ENCODE data around the gene PALS1.

The PALS1 gene

DNA sequence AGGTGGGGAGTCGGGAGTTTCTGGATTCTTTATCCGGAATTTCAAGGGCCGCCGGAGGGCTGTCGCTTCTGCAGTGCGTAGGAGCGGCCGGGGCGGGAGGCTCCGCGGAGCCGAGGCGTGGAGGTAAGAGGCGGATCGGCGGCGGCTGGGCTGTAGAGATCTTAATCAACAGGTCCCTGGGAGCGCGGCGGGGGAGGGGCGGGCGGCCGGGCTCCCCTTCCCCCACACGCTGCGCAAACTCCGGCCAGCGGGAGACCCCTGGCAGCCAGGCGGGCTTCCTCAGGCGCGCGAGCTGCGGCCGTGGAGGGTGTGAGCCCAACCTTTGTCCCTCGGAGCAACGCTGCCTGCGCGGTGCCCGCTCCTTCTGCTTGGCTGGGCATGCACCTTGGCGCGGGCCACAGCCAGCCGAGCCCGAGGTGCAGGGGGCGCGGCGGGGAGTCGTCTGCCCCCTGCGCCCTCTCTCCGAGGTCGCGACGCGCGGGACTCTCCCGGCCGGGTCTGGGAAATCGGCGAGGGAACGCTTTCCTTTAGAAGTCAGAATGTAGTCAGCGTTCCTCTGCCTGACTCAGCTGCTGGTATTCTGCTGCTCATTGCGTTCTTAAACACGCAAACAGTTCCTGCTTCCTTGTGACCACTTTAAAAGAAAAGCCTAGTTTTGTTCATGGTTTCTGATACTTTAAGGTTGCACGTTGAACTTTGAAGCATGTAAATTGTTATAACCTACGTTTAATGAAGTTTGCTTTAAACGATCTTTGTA, at the start of gene PALS1:
PALS1 (plus strand) TSS at position 25 of the 757 bp plus-strand sequence. CDS start 37,736 bp downstream, outside the sequence.
- no peak for DNase-seq

DNA sequence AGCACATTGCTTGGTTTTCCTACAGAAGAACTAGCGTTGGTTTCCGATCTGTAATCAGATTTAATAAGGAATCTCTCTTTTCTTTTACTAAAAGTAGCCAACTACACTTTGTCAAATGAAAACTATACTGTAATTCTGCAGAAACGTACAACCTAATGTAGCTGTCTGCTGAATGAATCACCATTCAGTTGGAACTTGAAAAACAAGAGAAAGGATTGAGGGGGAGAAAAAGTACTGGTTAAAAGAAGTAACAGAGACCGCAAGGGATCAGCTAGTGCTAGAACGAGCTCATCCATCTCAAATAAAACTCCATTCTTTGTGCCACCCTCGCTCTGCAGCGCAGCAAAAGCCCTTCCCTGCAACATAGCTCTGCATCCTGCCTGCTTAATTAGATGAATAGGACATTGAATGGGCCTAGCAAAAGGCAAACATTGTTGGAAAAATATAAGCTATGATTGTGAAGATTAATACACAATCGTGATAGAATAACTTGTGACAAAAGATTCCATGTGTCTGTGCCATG, 49.4 kb upstream of the PALS1 start:
- no peak for DNase-seq

DNA sequence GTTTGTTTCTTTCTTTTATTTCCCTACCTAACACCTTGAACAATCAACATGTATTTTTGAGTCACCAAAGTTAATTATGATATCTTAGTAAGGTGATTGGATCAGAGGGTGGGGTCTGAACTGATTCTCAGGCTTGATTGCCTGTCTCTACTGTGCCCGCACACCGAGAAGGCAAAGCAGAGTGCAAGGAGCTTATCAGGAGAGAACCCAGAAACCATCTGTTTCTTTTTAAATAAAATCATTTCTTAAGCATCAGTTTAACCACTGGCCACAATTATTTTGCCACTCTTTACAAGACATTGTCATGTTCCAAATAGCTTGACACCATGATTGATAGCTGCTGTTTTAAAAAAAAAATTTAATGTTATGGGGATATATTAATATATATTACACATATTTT, 48.9 kb upstream of the PALS1 start:
- no peak for DNase-seq

DNA sequence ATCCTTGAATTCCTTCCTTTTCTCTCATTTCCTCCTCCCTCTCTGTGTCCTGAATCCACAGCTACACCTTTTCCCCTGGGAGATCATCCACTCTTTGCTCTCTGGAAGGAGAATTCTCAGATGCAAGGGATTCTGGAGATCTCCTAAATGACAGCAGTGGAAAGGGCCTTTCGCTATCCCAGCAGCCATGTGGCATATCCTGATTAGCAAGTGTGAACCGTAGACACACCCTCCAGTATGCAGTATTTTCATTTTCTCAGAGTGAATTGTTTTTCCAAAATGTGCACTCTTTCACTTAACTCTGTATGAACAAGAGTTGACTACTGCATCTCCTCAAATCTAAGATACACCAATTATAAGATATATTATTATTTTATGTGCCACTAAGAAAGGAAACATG, 46.0 kb upstream of the PALS1 start:
- DNase-seq = no peak

DNA sequence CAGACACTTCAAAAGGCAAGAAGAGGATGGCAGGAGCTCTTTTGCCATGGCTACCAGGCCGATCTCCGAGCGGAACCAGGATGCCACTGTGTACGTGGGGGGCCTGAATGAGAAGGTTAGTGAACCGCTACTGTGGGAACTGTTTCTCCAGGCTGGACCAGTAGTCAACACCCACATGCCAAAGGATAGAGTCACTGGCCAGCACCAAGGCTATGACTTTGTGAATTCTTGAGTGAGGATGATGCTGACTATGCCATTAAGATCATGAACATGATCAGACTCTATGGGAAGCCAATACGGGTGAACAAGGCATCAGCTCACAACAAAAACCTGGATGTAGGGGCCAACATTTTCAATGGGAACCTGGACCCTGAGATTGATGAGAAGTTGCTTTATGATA, 42.2 kb upstream of the PALS1 start:
- no peak for DNase-seq

DNA sequence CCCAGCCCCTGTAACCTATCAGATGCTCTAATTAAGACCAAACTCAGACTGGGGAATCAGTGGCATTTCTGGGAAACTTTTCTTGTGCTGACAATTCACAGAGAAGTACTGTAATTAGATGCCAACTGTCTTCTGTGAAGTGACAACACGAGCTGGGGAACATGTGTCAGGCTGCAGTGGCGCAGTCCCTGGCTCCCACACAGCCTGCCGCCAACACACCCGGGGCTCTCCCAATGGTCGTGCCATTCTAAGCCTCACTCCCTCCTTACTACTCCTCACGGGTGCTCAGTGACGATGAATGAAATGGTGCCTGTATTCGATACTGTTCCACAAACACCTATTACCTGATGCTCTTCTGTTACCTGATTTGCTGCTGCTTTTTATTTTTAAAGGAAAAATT, 33.4 kb upstream of the PALS1 start:
- no peak for DNase-seq

DNA sequence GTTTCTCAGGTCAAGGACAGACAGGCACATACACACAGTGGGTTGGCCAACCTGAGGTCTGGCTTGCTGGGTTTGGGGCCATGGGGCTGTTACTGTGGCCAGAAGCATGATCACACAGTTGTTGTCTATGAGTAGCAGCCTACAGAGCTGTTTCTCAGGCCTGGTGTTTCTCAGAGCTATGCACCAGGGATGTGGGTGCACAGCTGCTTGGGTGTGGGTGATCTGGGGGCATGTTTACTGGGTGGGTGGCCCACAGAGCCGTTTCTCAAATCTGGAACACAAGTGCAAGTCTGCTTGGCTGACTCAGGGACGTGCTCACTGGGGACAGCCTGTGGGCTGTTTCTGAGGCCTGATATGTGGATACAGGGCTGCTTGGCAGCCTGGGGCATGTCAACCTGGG, 23.1 kb upstream of the PALS1 start:
- DNase-seq = no peak

DNA sequence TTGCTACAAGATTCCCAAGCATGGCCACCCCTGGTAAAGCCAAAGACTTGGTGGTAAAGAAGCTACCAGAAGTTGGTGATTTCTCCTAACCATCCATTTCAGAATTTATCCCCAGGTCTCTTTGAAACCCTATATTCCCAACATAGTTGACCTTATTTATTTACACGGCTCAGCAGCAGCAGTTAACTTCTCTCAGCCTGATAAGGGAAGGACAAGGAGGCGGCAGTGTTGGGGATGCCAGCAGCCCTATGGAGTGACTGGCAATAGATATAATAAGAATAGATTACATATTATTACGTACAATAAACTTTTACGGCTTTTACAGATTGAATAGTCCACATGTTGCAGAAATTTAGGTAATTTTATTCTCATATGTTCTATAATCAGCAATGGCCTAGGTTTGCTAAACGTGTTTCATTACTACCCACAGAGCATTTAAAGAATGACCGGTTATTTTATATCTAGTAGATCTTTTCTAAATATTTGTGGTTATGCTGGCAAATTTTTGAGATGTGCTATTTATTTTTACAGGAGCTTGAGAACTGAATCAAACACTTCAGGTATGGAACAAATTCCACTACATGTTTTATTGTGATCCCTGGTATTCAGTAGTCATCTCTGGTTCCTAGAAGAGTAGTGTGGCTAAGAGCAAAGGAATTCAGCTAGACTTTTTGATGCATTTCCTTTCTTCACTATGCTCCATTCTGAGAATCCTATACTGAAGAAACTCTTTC, 19.8 kb upstream of the PALS1 start:
- DNase-seq = no peak

DNA sequence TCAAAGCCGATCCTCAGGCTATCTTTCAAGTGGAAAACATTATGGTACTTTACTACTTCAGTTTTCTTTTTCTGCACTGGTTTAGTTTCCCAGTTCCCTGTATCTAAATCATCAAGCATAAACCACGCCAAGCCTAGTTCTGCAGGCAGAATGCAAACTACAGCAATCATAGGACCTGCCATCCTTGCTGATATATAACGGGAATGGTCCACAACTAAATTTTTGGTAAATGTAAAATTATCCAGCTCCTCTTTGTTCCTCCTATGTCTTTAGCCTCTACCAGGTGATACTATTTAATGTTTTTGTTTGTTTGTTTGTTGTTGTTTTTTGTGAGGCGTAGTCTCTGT, 19.3 kb upstream of the PALS1 start:
- DNase-seq = no peak

DNA sequence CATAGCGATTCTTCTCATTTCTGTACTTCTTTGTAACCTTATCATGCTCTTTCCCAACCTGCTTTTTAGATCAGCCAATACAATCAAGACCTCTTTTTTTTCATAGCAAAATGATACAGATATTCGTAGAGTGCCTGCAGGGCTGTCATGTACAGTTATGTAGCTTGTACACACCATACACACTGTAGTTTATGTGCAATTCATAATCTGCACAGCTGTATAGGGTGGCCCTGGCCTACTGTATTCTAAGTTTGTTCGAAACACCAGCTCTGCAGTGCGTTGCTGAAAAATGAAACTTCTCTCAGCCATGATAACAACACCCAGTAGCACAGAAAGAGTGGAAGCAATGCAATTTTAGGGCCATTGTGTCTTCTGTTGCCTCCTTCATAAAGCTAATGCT, 15.7 kb upstream of the PALS1 start:
- DNase-seq = no peak

DNA sequence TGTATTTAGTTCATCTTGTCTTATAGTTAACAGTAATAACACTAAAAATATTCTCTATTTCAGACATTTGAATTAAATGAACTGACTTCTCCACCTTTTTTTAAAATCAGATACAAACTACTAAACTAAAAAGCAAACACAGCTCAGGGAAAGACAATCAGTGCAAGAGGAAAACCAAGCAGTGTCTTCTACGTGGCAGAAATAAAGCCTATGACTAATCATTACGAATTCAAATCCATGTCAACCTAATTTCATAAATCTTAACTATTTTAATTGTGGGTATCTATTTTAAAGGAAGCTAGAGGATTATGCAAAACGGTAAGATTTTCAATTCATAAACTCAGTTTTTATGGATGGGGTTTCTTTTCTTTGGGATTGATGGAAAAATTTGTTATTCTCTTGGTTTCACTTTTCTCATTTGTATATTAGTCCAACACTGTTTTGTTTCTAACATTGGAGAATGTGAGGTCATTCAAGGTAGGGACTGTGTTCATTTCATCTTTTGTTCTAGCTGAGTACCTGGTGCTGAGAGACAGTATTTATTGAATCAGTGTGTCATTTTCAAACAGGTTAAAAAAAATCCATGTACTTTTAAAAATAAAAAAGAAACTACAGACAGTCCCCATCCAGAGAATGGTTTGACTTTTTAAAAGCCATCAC, 12.8 kb upstream of the PALS1 start:
- no peak for DNase-seq

DNA sequence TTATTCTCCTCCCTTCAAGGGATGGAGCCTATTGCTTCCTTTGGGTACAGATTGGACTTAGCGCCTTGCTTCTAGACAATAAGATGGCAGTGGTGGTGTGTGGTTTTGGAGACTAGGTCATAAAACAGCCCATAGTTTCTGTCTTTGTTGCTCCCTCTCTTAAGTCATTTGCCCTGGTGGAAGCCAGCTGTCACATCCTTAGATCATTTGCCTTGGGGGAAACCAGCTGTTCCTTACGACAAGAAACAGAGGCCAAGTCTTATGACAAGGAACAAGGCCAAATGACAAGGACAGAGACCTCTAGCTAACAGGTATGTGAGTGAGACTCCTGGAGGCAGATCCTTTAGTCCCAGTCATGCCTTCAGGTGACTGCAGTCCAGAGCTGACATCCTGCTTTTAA, 9.2 kb upstream of the PALS1 start:
- DNase-seq = peak; percentile 3

DNA sequence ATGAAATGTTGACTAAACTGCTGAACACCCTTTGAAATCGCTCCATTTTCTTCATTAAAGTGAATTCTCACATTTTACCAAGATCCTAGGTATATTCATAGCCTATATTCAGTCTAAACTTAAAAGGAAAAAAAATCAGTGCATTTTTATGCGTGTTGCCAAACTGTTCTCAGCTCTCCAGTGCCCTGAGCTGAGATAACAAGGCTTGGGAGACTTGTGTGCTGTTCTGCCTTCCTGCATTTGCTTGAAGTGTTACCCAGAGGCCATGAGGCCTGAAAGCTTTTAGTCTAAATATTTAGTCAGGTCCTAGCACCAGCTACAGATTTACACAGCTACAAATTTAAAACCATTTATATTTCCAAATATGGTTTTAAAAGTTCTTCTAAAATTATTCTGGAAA, 8.6 kb upstream of the PALS1 start:
- DNase-seq = no peak

DNA sequence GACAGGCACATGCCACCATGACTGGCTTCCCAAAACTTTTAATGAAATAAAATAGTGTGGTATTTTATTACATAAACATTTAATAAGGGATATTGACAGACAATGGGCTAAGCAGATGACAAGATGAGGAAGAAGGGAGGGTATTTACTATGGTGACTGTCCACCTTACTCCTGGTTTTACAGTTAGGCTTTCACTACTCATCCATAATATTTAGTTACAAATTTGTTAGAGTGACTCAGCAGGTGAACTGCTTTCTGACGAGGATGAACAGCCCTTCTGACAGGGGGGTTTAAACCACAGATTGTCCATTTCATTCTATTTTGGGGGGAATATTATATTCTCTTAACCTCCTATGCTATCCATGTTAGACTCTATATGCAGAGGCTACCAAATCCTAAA, 3.6 kb upstream of the PALS1 start:
- DNase-seq = no peak

DNA sequence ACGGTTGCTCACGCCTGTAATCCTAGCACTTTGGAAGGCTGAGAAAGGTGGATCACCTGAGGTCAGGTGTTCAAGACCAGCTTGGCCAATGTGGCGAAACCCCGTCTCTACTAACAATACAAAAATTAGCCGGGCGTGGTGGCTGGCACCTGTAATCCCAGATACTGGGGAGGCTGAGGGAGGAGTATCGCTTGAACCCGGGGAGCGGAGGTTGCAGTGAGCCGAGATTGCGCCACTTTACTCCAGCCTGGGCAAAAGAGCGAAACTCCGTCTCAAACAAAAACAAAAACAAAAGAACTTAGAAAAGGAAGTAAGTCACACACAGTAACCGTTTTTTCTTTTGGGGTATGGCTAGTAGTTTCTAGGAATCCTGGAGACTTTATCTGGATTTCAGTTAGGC, 1.7 kb upstream of the PALS1 start:
- DNase-seq = no peak

DNA sequence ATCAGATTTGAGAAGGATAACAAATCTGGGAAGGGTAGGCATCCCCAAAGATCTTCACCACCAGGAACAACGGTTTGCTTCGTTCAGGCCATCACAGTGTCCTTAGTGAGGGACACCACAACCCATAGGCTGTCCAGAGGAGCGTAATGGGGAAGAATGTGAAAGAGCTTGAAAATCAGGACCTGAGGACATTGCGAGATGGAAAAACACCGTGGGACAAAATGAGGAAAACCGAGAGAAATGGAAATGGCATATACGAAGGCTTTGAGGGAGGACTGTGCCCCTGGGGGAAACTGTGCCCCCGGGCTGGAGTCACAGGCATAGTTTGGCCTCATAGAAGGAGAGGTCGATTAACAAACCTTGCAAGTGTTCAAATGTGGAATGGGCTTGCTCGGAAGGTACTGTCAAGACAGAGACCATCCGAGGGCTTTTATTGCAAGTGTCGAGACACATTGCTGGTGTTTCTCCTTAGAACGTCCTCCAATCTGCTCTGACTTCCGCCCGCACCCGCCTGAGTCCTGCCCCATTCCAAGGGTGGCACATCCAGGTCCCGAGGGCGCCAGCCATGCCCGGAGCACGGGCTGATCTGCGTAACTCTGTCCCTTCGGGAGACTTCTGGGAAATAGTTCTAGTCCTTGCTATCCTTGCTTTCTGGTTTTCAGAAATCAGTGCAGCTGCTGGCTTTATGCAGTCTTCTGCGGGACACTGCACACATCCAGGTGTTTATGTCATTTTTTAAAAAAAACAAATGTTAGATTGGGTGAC, 885 bp upstream of the PALS1 start:
- no peak for DNase-seq

DNA sequence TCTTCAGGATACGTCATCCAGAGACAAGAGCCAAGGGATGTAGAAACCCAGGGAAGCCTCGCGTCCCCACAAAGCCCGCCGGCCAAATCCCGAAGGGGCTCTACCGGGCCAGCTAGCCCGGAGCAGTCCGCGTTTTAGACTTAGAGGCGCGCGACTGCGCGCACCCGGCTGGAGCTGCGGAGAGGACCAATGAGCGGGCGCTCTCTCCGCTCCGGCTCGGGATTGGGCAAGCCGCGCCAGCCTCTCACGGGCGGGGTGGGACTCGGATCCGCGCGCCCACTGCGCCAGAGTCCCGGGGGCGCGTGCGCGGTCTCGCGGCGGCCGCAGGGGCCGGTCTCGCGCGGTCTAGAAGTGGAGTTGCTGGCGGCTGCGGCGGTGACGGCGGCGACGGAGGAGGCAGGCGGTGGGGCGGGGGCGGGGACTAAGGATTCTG, 241 bp upstream of the PALS1 start:
- DNase-seq = peak; percentile 98

DNA sequence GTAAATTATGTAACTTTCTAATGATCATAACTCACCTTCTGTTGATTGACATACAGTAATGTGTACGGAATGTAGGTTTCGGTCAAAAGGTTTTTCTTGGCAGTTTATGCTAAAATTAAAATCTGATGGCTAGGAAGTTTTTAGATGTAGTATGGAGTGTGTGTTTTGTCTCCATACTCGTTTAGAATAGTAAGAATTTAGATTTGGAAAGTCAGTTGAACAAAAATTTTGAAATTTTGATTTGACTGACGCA, 859 bp downstream of the PALS1 start:
- DNase-seq = no peak

DNA sequence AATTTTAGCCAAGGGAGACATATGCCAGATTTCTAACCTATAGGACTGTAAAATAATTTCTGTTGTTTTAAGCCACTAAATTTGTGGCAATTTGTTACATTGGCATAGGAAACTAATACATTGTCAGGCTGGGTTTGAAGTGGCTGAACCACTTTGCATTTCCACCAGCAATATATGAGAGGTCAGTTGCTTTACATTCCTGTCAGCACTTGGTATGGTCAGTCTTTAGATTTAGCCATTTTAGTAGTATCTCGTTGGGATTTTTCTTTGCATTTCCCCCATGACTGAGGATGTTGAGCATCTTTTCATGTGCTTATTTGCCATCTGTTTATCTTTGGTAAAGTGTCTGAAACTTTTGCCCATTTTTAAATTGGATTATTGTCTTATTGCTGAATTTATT, 3.9 kb downstream of the PALS1 start:
- DNase-seq = no peak

DNA sequence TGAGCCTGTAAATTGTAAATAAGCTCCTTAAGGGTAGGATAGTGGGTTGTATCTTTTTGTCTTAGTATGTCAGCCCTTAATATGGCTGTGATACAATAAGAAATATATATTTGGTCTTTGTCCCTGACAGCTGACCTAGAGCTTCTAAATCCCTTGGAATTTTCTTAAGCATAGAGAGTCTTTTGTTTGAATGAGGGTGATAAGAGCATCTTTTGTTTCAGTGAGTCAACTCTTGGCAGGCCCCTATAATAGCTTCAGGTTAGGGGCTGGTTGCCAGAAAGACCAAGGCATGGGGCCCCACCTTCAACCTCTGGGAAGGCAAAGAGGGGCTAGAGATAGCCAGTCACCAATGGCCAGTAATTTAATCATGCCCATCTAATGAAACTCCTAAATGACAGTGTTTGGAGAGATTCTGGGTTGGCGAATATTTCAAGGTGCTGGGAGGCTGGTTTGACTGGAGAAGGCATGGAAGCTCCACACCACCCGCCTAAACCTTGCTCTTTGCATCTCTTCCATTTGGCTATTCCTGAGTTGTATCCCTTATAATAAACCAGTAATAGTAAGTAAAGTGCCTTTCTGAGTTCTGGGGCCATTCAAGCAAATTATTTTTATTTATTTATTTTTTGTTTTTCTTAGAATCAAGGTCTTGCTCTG, 10.5 kb downstream of the PALS1 start:
- no peak for DNase-seq

DNA sequence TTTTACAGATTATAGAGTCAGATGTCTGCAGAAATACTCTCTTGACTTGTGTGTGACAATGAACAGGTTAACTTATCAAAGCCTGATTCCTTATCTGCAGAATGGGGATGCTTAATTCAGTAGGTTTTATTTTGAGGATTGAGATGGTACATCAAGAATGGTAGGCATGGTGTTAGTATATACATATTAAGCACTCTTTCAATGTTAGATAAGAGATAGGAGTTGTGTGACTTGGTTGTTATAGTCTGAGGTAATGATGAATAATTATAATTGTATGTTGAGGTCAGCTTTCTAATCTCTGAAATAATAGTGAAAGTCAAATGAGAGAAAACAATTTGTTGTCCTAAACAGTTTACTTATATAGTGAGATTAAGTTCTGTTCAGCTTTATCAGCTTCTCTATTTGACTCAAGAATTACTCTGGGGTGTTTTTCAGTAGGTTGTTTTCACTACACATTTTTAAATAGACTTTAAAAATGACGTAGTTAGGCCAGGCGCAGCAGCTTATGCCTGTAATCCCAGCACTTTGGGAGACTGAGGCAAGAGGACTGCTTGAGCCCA, 11.9 kb downstream of the PALS1 start:
- no peak for DNase-seq

DNA sequence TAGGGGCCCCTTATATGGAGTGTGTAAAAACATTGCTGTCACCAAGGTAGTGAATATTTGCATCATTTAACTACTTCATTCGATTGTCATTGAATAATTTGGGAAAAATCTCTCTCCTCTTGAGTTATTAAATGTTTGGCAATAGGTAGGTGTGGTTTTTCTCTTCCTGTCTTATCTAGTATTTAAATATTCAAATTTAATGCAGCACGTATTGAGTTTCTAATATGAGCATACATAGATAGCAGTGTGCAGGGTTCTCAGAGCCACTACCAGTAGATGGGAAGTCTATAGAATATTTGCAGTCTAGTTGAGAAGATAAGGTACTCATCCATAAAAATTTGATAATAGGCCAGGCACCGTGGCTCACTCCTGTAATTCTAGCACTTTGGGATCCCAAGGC, 16.7 kb downstream of the PALS1 start:
- DNase-seq = no peak

DNA sequence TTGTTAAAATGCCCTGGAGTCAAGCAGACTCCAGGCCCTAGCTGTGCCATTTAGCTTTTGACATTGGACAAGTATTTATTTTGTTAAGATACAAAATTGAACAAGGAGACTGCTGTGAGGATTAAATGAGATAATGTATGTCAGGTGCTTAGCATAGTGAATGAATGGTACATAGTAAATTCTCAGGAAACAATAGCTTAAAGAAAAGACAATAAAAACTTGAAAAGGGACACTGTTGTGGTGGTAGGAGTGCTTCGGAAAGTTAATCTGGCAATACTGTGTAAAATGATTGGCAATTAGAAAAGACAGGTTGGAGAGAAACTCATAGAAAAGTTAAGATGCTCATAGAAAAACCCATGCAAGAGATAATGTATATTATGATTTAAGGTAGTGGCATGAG, 19.7 kb downstream of the PALS1 start:
- no peak for DNase-seq

All from eye (tissue), 1 donor.